HK-2 (cell line): Measurements from ENCODE around the gene FOXP1.

Source experiments
- DNase-seq: peaks from one replicate; pipeline ENCODE4 v3.0.0-alpha.2; 2018; ENCODE audit not compliant: unreplicated experiment

The FOXP1 gene

DNA sequence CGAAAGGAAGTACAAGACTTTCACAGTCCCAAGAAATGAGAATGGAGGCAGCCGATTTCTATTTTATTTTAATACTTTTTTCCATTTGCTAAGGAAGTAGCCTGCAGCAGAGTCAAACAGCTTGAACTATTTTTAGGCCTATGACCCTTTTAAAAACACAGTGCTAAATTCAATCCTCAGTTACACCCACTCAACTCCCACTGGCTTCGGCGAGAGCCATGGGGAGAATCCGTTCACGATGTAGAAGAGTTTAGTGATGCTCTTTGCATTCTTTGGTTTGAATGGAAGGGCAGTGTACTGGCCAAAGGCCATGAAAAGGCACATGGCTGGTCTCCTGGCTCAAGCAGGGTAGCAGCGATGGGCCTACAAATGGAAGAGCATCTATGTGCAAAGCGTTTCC, 343.5 kb downstream of the FOXP1 start:
- DNase-seq: no peak

- no peak for DNase-seq
Observed at GRCh38 chr3:71238355-71238757, 345.2 kb downstream of the FOXP1 start.

- DNase-seq: no peak
Observed at GRCh38 chr3:71237672-71238071, 345.9 kb downstream of the FOXP1 start.

GRCh38 chr3:71235846-71236245, 347.7 kb downstream of the FOXP1 start:
- no peak for DNase-seq

GRCh38 chr3:71232895-71233294, 350.6 kb downstream of the FOXP1 start:
- no peak for DNase-seq

- DNase-seq: no peak
Observed at GRCh38 chr3:71232175-71232679, 351.3 kb downstream of the FOXP1 start.

GRCh38 chr3:71231680-71232079, 351.8 kb downstream of the FOXP1 start:
- DNase-seq: no peak

DNA sequence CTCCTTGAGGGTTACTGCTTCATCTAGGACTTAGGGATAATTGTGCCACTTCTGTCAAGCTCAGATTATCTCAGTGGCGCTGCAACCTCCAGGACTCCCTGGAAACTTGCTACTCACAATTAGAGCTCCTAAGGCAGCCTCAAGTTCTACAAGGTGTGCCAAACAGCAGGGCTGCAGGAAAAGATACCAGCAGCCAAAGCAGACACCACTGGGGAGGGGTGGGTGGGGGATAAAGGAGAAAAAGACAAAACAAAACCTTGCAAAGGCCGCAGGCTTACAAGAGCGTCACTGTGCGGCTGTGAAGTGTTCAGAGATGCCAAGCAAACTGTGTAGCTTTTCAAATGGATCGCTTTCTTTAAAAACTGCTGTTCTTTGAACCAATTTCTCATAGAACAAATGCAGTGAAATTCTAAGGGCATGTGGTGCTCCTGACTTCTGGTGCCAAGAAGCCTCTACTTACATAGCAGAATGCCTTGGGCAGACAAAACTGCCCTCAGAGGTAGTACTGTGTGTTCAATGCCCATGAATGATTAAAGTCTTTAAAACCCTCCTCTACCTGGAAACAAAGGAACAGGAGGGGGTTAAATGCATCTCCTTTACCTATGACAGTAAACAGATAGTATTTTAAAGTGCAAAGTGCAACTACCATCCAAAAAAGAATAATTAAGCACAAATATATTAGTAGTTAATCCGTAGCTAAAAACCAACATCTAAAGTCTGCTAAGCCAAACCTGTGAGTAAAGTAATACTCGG, 353.4 kb downstream of the FOXP1 start:
- DNase-seq: no peak

- no peak for DNase-seq
Observed at GRCh38 chr3:71228156-71228866, 355.2 kb downstream of the FOXP1 start.

DNA sequence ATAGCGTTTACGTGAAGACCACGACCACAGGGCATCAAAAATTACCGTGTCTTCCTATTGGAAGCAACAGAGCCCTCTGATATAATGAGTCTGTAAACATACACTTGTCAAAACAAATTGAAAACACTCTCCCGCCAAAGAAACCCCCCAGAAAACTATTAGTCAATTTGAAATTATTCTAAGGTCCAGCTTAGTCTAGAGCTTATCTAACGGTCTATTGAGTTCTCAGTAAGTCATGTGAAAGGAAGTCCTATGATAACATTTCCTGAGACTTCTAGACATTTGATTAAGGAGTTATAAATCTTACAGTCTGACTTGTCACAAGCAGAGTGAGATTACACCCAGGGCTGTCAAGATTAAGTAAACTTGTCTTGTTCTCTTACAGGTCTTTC, 356.3 kb downstream of the FOXP1 start:
- no peak for DNase-seq

- peak; percentile 5 for DNase-seq
Observed at GRCh38 chr3:71226565-71227269, 356.8 kb downstream of the FOXP1 start.

- no peak for DNase-seq
Observed at GRCh38 chr3:71225951-71226564, 357.5 kb downstream of the FOXP1 start.

GRCh38 chr3:71225002-71225684, 358.4 kb downstream of the FOXP1 start:
- DNase-seq: no peak

- DNase-seq: no peak
Observed at GRCh38 chr3:71219744-71220638, 363.5 kb downstream of the FOXP1 start.

GRCh38 chr3:71218508-71218907, 365.0 kb downstream of the FOXP1 start:
- no peak for DNase-seq

DNA sequence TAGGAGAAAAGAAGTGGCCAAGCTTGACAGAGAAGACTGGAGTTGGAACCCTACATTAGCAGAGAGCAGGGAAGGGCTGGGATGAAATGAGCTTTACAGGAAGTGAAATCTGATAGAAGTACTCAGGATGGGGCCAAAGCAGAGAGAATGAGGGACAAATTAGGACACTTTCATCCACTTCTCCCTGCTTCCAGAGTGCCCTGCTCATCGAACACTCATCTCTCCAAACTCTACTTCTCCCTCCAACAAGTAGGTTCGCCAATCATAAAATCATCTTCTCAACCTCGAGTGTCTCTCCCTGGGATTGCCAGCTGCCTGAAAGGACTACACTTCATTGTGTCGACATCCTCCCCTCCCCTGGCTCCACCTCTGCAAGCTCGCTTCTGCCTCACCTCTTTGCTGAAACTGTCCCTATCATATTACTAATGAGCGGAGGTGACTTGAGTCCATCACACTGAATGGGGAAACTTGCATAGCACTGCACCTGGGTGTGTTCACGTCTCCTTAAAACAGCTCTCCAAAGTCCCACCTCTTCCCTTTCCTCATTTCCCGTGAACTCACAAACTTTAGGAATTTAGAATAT, 365.8 kb downstream of the FOXP1 start:
- no peak for DNase-seq

DNA sequence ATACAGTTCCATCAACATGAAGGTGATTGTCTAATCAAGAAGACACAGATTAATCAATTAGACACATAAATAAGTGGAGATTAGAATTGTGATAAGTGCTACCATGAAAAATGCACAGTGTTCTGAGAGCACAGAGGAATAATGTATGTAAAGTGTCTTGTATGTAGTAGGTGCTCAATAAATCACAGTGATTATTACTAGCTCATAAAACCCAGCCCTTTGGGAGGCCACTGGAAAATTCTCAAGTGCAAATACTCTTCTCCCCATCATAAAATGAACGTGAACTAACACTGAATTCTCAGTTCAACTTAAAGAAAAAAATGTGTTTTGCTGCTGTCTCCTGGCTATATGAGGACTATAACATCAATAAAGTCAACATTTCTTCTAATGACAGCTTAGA, 368.2 kb downstream of the FOXP1 start:
- DNase-seq: no peak

GRCh38 chr3:71214797-71215196, 368.7 kb downstream of the FOXP1 start:
- no peak for DNase-seq

DNA sequence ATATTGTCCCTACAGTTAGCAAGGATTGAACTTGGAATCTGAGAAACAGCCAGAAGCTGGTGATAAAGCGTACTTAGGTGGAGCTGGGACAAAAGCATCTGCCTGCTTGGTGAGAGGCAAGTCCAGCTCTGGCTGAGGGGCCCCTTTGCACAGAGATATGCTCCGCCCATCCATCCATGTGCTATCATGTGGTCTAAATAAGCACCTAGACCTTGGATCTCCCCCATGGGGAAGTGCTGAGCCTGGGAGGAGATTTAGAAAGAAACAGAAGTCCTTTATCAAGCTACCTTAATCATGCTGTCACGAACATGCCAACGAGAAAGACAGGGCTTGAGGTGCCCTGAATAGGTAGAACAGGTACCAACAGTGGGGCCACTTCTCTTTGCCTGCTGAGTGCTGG, 369.5 kb downstream of the FOXP1 start:
- no peak for DNase-seq

GRCh38 chr3:71211083-71211482, 372.4 kb downstream of the FOXP1 start:
- no peak for DNase-seq
